Mesodermal cell (in vitro differentiated cells): ENCODE data around the gene ITGB2.
"Not testable (repeated sequence)": the region's sequence is repeated elsewhere in the genome, so short reads cannot be mapped to it uniquely, and the experiment has no call there.

Experiments
- H3K27ac ChIP-seq: 2 replicates; pipeline ENCODE4 v1.7.0; 2013; ENCODE audit warnings: mild to moderate bottlenecking, low read depth, low read length, moderate library complexity; ENCODE audit not compliant: severe bottlenecking
- H3K36me3 ChIP-seq: 2 replicates; pipeline ENCODE4 v1.7.1; 2013; ENCODE audit warnings: mild to moderate bottlenecking, low read length, moderate library complexity; ENCODE audit not compliant: control insufficient read depth, insufficient read depth
- H3K4me1 ChIP-seq: one replicate; pipeline ENCODE4 v1.7.1; 2013; ENCODE audit warnings: mild to moderate bottlenecking, low read length; ENCODE audit not compliant: insufficient read depth, control insufficient read depth, poor library complexity, severe bottlenecking
- H3K4me3 ChIP-seq: 2 replicates; pipeline ENCODE4 v1.7.0; 2013; ENCODE audit warnings: low read length, control low read depth, mild to moderate bottlenecking; ENCODE audit not compliant: insufficient read depth, poor library complexity, severe bottlenecking; ENCODE audit errors: extremely low read depth
- H3K9me3 ChIP-seq: 2 replicates; pipeline ENCODE4 v1.7.1; 2013; ENCODE audit warnings: mild to moderate bottlenecking, low read length, moderate library complexity; ENCODE audit not compliant: control insufficient read depth
- WGBS, 2 experiments: methylation state at CpG; one replicate each; pipeline ENCODE4 v1.1.5; 2013; ENCODE audit warnings: missing lambda C conversion rate in 2 of 2; ENCODE audit not compliant: insufficient coverage in 2 of 2; 5-methylcytosine and 5-hydroxymethylcytosine counted together

The ITGB2 gene

GRCh38 chr21:44913425-44914175 is 7.1 kb downstream of the ITGB2 start:
- H3K9me3 ChIP-seq: no peaks in the 10 kb centered on the region
- H3K4me1 ChIP-seq: peaks cover 17% of the 10 kb centered on the region
- no peak overlapping the region for H3K27ac ChIP-seq
- WGBS, 2 experiments: 92 to 94% methylated on average over 4 to 6 of the region's 7 CpGs
- H3K4me3 ChIP-seq: no peak overlapping the region
- H3K36me3 ChIP-seq: no peaks in the 10 kb centered on the region

- not testable (repeated sequence) for H3K36me3 ChIP-seq, H3K9me3 ChIP-seq, H3K4me3 ChIP-seq, H3K27ac ChIP-seq
- H3K4me1 ChIP-seq: peaks cover 21% of the 10 kb centered on the region
- 82 to 85% methylated on average over 14 of the region's 25 CpGs for WGBS, 2 experiments
Measured at GRCh38 chr21:44912506-44913412, 7.9 kb downstream of the ITGB2 start.

- Histone ChIP-seq H3K36me3 (no peaks in the 10 kb centered on the region), H3K27ac (no peak overlapping the region), H3K4me3 (no peak overlapping the region), H3K9me3 (no peaks in the 10 kb centered on the region), H3K4me1 (peaks cover 27% of the 10 kb centered on the region)
- WGBS, 2 experiments: 89 to 97% methylated on average over 7 to 8 of the region's 8 CpGs
Measured at GRCh38 chr21:44912158-44912473, 8.6 kb downstream of the ITGB2 start.

GRCh38 chr21:44911384-44912157 is 9.1 kb downstream of the ITGB2 start:
- Histone ChIP-seq H3K4me1 (peaks cover 32% of the 10 kb centered on the region), H3K36me3 (no peaks in the 10 kb centered on the region), H3K27ac (no peak overlapping the region), H3K4me3 (no peak overlapping the region), H3K9me3 (no peaks in the 10 kb centered on the region)
- 93% methylated on average over 14 to 16 of the region's 19 CpGs for WGBS, 2 experiments

- H3K4me3 ChIP-seq: no peak overlapping the region
- no peak overlapping the region for H3K27ac ChIP-seq
- H3K4me1 ChIP-seq: peaks cover 33% of the 10 kb centered on the region
- H3K36me3 ChIP-seq: no peaks in the 10 kb centered on the region
- 92 to 96% methylated on average over 7 to 9 of the region's 10 CpGs for WGBS, 2 experiments
- H3K9me3 ChIP-seq: no peaks in the 10 kb centered on the region
Measured at GRCh38 chr21:44911068-44911383, 9.7 kb downstream of the ITGB2 start.

GRCh38 chr21:44910229-44911067 is 10.3 kb downstream of the ITGB2 start:
- Histone ChIP-seq H3K4me3 (no peak overlapping the region), H3K27ac (no peak overlapping the region), H3K9me3 (no peaks in the 10 kb centered on the region), H3K4me1 (peaks cover 33% of the 10 kb centered on the region), H3K36me3 (no peaks in the 10 kb centered on the region)
- WGBS, 2 experiments: 88 to 90% methylated on average over 25 to 26 of the region's 27 CpGs

- Histone ChIP-seq H3K27ac (no peak overlapping the region), H3K36me3 (no peaks in the 10 kb centered on the region), H3K4me1 (peaks cover 32% of the 10 kb centered on the region), H3K4me3 (no peak overlapping the region), H3K9me3 (no peaks in the 10 kb centered on the region)
- 80 to 95% methylated on average over 4 to 7 of the region's 9 CpGs for WGBS, 2 experiments
Measured at GRCh38 chr21:44909719-44910118, 11.0 kb downstream of the ITGB2 start.

GRCh38 chr21:44908908-44909307 is 11.8 kb downstream of the ITGB2 start:
- WGBS, 2 experiments: 92 to 93% methylated on average over 20 to 21 of the region's 21 CpGs
- Histone ChIP-seq H3K9me3 (no peaks in the 10 kb centered on the region), H3K27ac (no peak overlapping the region), H3K4me1 (peaks cover 24% of the 10 kb centered on the region), H3K4me3 (no peak overlapping the region), H3K36me3 (no peaks in the 10 kb centered on the region)

- Histone ChIP-seq H3K4me3 (no peak overlapping the region), H3K36me3 (no peaks in the 10 kb centered on the region), H3K27ac (no peak overlapping the region), H3K4me1 (peaks cover 21% of the 10 kb centered on the region), H3K9me3 (no peaks in the 10 kb centered on the region)
- WGBS, 2 experiments: 74 to 90% methylated on average over 12 to 19 of the region's 25 CpGs
Measured at GRCh38 chr21:44907966-44908895, 12.5 kb downstream of the ITGB2 start.
